H1 (cell line): ENCODE measurements around the gene MAIP1.

ENCODE experiments used
- GABPA ChIP-seq: IDR thresholded peaks from 2 replicates; pipeline ENCODE4 v1.6.1; 2011; ENCODE audit warnings: mild to moderate bottlenecking, low read length, moderate library complexity, borderline replicate concordance; ENCODE audit not compliant: insufficient read depth
- POU5F1 ChIP-seq: IDR thresholded peaks from 2 replicates; pipeline ENCODE4 v1.6.1; 2011; ENCODE audit warnings: low read depth, mild to moderate bottlenecking, low read length, moderate library complexity

GRCh38 chr2:199989822-199990221 is 34.4 kb downstream of the MAIP1 start:
- TF ChIP-seq POU5F1 (no peak), GABPA (no peak)
